HCT116 (cell line): Measurements from ENCODE around the gene FLYWCH1. TPM values are rescaled to one million over a fixed set of nuclear protein-coding genes. Genes with fewer than 3 reads are reported as not detected.

Experiments
- ATAC-seq: fragments of 200-7000 bp; cut with Tn5 transposase; 2 replicates; pipeline ENCODE4 v1.9.1; 2020; ENCODE audit warnings: mild to moderate bottlenecking, moderate library complexity
- BruUV-seq: library from RNA; stranded (reverse); fragments of 400-500 nt; replicated peaks from 2 replicates; lab custom pipeline; 2021; lab: Mats Ljungman, UMichigan
- CTCF ChIA-PET: fragments of 300-600 bp; sonication (Branson Sonifier 250); formaldehyde crosslinking; loops from one replicate; lab custom pipeline; 2021; ENCODE audit warnings: antibody characterized with exemption; lab: Charles Lee
- POLR2A ChIA-PET: fragments of 300-600, 350-600 bp; sonication (Branson Sonifier 250); formaldehyde crosslinking; loops from one replicate; lab custom pipeline; 2021; ENCODE audit warnings: antibody characterized with exemption; lab: Charles Lee
- RAD21 ChIA-PET, 2 experiments: fragments of 300-600 bp; sonication (Branson Sonifier 250); formaldehyde crosslinking; loops; one replicate each; lab custom pipeline; 2023; ENCODE audit warnings: low total read pairs in 2 of 2; ENCODE audit not compliant: uncharacterized antibody in 2 of 2, unreplicated experiment in 2 of 2, low non-redundant PET in 1 of 2; lab: Charles Lee
- DNase-seq: peaks from one replicate; pipeline ENCODE4 v3.0.0-alpha.2; 2010; ENCODE audit warnings: low read depth, low spot score
- H2AFZ ChIP-seq: fragments of 200-600 bp; shearing (Covaris generic), sonication (generic); 2 replicates; pipeline ENCODE4 v1.6.1; 2017; ENCODE audit warnings: low read depth, mixed run types, mixed read lengths, antibody characterized with exemption, low read length; ENCODE audit not compliant: poor library complexity, severe bottlenecking
- H3K27ac ChIP-seq: 2 replicates; pipeline ENCODE4 v1.5.1; 2012; ENCODE audit warnings: low read depth, low read length
- H3K27me3 ChIP-seq: fragments of 200-600 bp; sonication (generic); 2 replicates; pipeline ENCODE4 v1.6.1; 2016; ENCODE audit warnings: mixed run types, low read length, mixed read lengths; ENCODE audit not compliant: insufficient read depth
- H3K36me3 ChIP-seq, 2 experiments: fragments of 200-500 bp in 1 of 2; fragments of 200-600 bp in 1 of 2; sonication (Bioruptor generic) in 1 of 2; sonication (generic) in 1 of 2; 2 replicates each; pipeline versions ENCODE4 v1.5.1 to v1.6.1; 2014 to 2016; ENCODE audit warnings: low read length in 2 of 2, inconsistent platforms in 1 of 2, mixed read lengths in 1 of 2, mixed run types in 1 of 2; ENCODE audit not compliant: insufficient read depth in 2 of 2, control insufficient read depth in 1 of 2
- H3K4me1 ChIP-seq, 2 experiments: fragments of 200-600 bp in 1 of 2; sonication (generic) in 1 of 2; 2 replicates each; pipeline versions ENCODE4 v1.5.1 to v1.6.1; 2012 to 2017; ENCODE audit warnings: low read length in 2 of 2, inconsistent platforms in 1 of 2, mild to moderate bottlenecking in 1 of 2, mixed read lengths in 1 of 2, mixed run types in 1 of 2, moderate library complexity in 1 of 2; ENCODE audit not compliant: insufficient read depth in 2 of 2, control insufficient read depth in 1 of 2
- H3K4me2 ChIP-seq: fragments of 200-600 bp; sonication (generic); 2 replicates; pipeline ENCODE4 v1.6.1; 2017; ENCODE audit warnings: mixed run types, low read length, mixed read lengths
- H3K4me3 ChIP-seq, 2 experiments: fragments of 200-600 bp in 1 of 2; sonication (generic) in 1 of 2; replicated peaks in 1 of 2; 2 replicates each; pipeline ENCODE4 v1.5.1; 2011 to 2016; ENCODE audit warnings: low read length in 2 of 2, control low read depth in 1 of 2, low read depth in 1 of 2, mild to moderate bottlenecking in 1 of 2, mixed read lengths in 1 of 2, mixed run types in 1 of 2
- H3K79me2 ChIP-seq: fragments of 200-600 bp; sonication (generic); 2 replicates; pipeline ENCODE4 v1.6.1; 2017; ENCODE audit warnings: mild to moderate bottlenecking, mixed run types, low read length, moderate library complexity, mixed read lengths; ENCODE audit not compliant: insufficient read depth
- H3K9ac ChIP-seq: fragments of 200-600 bp; sonication (generic); 2 replicates; pipeline ENCODE4 v1.6.1; 2016; ENCODE audit warnings: low read length, mixed read lengths
- H3K9me2 ChIP-seq: fragments of 200-600 bp; sonication (generic), shearing (Covaris generic); 2 replicates; pipeline ENCODE4 v1.6.1; 2017; ENCODE audit warnings: mixed run types, mild to moderate bottlenecking, moderate library complexity; ENCODE audit not compliant: insufficient read depth
- H3K9me3 ChIP-seq, 2 experiments: fragments of 200-500 bp in 1 of 2; fragments of 200-600 bp in 1 of 2; sonication (Bioruptor generic) in 1 of 2; sonication (generic) in 1 of 2; 2 replicates each; pipeline ENCODE4 v1.6.1; 2014 to 2017; ENCODE audit warnings: low read length in 2 of 2, mixed read lengths in 2 of 2, inconsistent platforms in 1 of 2, low read depth in 1 of 2, mild to moderate bottlenecking in 1 of 2, mixed run types in 1 of 2, moderate library complexity in 1 of 2; ENCODE audit not compliant: control insufficient read depth in 1 of 2, insufficient read depth in 1 of 2
- H4K20me1 ChIP-seq: fragments of 200-600 bp; sonication (generic), shearing (Covaris generic); 2 replicates; pipeline ENCODE4 v1.6.1; 2017; ENCODE audit warnings: mixed run types, mild to moderate bottlenecking, moderate library complexity; ENCODE audit not compliant: insufficient read depth
- ATF3 ChIP-seq: IDR thresholded peaks from 2 replicates; pipeline ENCODE4 v1.6.1; 2012
- EZH2 ChIP-seq: fragments of 200-600 bp; sonication (generic); IDR thresholded peaks from 2 replicates; pipeline ENCODE4 v1.6.1; 2017; ENCODE audit warnings: antibody characterized with exemption, mixed run types
- MAX ChIP-seq: IDR thresholded peaks from 2 replicates; pipeline ENCODE4 v1.6.1; 2012
- POLR2A ChIP-seq: IDR thresholded peaks from 2 replicates; pipeline ENCODE4 v1.7.0; 2011; ENCODE audit warnings: borderline replicate concordance; ENCODE audit not compliant: insufficient read depth, insufficient read length; ENCODE audit errors: extremely low read depth
- POLR2AphosphoS5 ChIP-seq: IDR thresholded peaks from 2 replicates; pipeline ENCODE4 v1.6.1; 2011; ENCODE audit warnings: mild to moderate bottlenecking, low read depth, low read length, moderate library complexity
- SIN3A ChIP-seq: IDR thresholded peaks from 2 replicates; pipeline ENCODE4 v1.6.1; 2012; ENCODE audit warnings: low read depth
- SP1 ChIP-seq: IDR thresholded peaks from 2 replicates; pipeline ENCODE4 v1.6.1; 2012; ENCODE audit warnings: low read depth
- YY1 ChIP-seq: IDR thresholded peaks from 2 replicates; pipeline ENCODE4 v1.6.1; 2011; ENCODE audit warnings: low read length, low read depth, moderate library complexity, mild to moderate bottlenecking; ENCODE audit not compliant: insufficient replicate concordance; ENCODE audit errors: extremely low read depth
- ZFX ChIP-seq: fragments of 450-650 bp; IDR thresholded peaks from 2 replicates; pipeline ENCODE4 v1.6.1; 2017
- intact Hi-C: fragments of 100-400 bp; cut with micrococcal nuclease; formaldehyde crosslinking; loops from 2 replicates; pipeline ENCODE4 v1.10.0; 2022
- total RNA-seq: library from RNA; stranded (reverse); gene quantifications from one replicate; pipeline ENCODE4 v1.2.1, GENCODE V29; 2021; ENCODE audit not compliant: unreplicated experiment

The FLYWCH1 gene
- total RNA-seq, 1 experiment from 2014 or later: 66.6 TPM

DNA sequence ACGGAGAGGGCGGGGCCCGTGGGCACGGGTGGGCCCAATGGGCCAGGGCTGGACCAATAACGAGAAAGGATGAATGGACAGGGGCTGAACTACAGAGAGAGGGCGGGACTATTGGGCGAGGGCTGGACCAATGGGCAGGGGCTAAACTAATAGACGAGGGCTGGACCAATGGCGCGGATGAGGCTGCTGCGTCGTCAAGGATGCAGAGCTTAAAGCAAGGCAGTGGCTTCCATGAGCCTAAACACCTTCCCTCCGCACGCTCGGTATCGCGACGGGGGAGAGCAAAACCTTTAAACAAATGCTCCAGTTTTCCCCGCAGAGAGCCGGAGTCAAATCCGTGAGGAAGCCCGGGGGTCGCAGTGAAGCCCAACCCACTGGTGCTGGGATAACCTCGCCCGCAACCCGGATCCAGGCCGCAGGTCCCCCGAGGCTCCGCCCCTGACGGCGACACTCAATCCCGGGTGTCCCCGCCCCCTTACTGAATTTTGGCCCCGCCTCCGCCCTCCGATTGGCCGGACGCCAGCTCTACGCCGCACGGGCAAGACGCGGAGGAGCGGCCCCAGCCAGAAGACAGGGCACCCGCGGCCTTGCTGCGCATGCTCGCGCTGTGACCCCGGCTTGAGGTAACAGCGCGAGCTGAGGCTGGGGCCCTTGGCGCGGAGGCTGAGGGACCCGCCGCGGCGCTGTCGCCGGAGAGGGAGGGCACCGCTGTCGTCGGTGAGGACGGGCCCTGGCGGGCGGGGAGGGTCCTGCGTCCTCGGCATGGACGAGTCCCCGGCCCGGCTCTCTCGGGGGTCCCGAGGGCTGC is 28.9 kb upstream of the FLYWCH1 start, which contains the start of gene FLYWCH2:
FLYWCH2 (plus strand) TSS at position 566 of the 808 bp plus-strand sequence. CDS start 13,235 bp downstream, outside the sequence.
- ATAC-seq (peak; percentile 95), DNase-seq (peak; percentile 99)
- H3K4me3 ChIP-seq: peak within 1 kb of the TSS; percentile 80 to 98
- ChIA-PET CTCF (interaction anchor here (0.9 to 2.1 kb wide), 11 partner anchors 8 to 44 kb away, joined by 3 to 16 read pairs (median 7); partner anchors contain the start of gene PRSS22), RAD21 (no interaction called here), POLR2A (interaction anchor here (0.7 to 2.8 kb wide), 17 partner anchors 8 to 131 kb away, joined by 3 to 21 read pairs (median 3); partner anchors contain the start of genes FLYWCH1 and PRSS22)
- intact Hi-C loops: loop anchor here (1.0 kb wide), 1 partner anchor 22 kb away; no protein-coding TSS in a partner anchor
- H3K79me2 ChIP-seq: peaks cover 17% of the 10 kb centered on the region; the same call in 1 of the 2 replicates
- no peaks in the 10 kb centered on the region for H3K9me2 ChIP-seq
- H2AFZ ChIP-seq: peak within 1 kb of the TSS; percentile 70
- H4K20me1 ChIP-seq: no peaks in the 10 kb centered on the region
- peak within 1 kb of the TSS; percentile 93 for H3K9ac ChIP-seq
- H3K4me1 ChIP-seq: peaks cover 9 to 18% of the 10 kb centered on the region in 2 experiments
- H3K27ac ChIP-seq: peak within 1 kb of the TSS; percentile 78
- H3K27me3 ChIP-seq: no peaks in the 10 kb centered on the region
- H3K36me3 ChIP-seq: no peaks in the 10 kb centered on the region
- H3K9me3 ChIP-seq: peaks cover 0 to 7% of the 10 kb centered on the region in 2 experiments; a peak in 1 of 4 replicates
- BruUV-seq: no TSS peak
- peak within 1 kb of the TSS; percentile 94 for H3K4me2 ChIP-seq
- TF ChIP-seq ATF3 (no peak), EZH2 (no peak), SIN3A (peak; percentile 73; the same call in 1 of the 2 replicates), YY1 (no peak), ZFX (peak; percentile 79; the same call in 1 of the 2 replicates), MAX (peak; percentile 64; the same call in 1 of the 2 replicates), SP1 (peak; percentile 81), POLR2AphosphoS5 (peak; percentile 92), POLR2A (peak; percentile 80)
- TF ChIP-seq, all 23 proteins: peak for 6
